ENCODE measurements around the gene ATF2.
A peak's percentile ranks its signal among the peaks of the same experiment; 100 is the strongest.

ATF2 gene

DNA sequence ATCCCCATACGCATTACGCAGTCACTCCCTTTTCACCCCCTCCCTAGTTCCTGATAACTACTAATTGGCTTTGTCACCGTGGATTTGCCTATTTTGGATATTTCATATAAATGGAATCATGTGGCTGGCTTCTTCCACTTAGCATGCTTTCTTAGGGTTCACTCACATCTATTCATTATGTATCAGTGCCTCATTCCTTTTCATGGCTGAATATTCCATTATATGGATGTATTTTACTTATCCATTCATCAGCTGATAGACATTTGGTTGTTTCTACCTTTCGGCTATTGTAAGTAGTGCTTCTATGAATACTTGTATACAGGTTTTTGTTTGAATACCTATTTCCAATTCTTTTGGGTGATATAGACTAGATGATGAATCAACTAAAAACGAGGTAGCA lies 8.6 kb upstream of the ATF2 start:
- ChIA-PET POLR2A (ENCODE audit: low non-redundant PET) (no interaction called here), CTCF (interaction anchor here (0.6 kb wide), 1 partner anchor 8 kb away, joined by 3 read pairs; no protein-coding TSS in a partner anchor)
- DNase-seq (ENCODE audit: low spot score): no peak
- TF ChIP-seq, protein P1, sequence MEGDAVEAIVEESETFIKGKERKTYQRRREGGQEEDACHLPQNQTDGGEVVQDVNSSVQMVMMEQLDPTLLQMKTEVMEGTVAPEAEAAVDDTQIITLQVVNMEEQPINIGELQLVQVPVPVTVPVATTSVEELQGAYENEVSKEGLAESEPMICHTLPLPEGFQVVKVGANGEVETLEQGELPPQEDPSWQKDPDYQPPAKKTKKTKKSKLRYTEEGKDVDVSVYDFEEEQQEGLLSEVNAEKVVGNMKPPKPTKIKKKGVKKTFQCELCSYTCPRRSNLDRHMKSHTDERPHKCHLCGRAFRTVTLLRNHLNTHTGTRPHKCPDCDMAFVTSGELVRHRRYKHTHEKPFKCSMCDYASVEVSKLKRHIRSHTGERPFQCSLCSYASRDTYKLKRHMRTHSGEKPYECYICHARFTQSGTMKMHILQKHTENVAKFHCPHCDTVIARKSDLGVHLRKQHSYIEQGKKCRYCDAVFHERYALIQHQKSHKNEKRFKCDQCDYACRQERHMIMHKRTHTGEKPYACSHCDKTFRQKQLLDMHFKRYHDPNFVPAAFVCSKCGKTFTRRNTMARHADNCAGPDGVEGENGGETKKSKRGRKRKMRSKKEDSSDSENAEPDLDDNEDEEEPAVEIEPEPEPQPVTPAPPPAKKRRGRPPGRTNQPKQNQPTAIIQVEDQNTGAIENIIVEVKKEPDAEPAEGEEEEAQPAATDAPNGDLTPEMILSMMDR (conservative IDR thresholded peaks at IDR 0.05; ENCODE audit: low read depth): no peak
- H3K27ac ChIP-seq: no peak overlapping the region

DNA sequence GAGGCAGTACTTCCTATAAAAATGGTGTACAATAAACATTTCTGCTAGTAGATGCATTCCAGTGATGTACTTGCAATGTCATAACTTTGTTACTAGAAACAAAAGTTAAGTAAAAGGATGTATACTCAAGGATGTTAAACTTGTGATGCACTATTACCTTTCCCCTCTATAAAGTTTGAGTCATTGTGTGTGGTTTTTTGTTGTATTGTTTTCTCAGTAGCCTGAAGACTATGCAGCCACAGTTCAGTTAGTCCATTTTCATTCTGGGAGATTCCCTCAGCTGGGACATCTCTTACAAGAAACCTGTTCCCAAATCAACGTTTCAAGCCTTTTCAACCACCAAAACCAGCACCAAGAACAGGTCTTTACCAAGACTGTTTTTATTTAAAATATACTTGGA lies 7.9 kb upstream of the ATF2 start:
- TF ChIP-seq, protein P1 (conservative IDR thresholded peaks at IDR 0.05; ENCODE audit: low read depth): no peak
- ChIA-PET CTCF (interaction anchor here (0.6 kb wide), 2 partner anchors 9 to 576 kb away, joined by 3 read pairs; no protein-coding TSS in a partner anchor), POLR2A (ENCODE audit: low non-redundant PET) (no interaction called here)
- DNase-seq (ENCODE audit: low spot score): no peak
- no peak overlapping the region for H3K27ac ChIP-seq

DNA sequence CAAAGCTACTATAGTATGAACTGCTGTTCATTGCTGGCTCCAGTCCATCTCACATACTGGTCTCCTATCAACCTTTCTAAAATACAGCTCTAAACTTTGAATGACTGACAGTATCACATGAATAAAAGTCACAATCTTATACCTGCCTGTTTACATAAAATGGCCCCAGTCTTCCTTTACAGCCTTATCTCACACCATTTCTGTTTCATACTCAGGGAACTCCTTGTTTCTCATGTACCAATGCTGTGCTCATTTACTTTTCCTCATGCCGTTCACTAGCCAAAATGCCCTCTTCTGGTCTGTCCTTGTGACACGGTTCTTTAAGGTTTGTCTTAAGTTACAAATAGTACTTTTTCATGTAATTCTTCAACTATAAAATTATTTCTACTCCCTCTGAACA lies 7.3 kb upstream of the ATF2 start:
- TF ChIP-seq, protein P1 (conservative IDR thresholded peaks at IDR 0.05; ENCODE audit: low read depth): no peak
- DNase-seq (ENCODE audit: low spot score): no peak
- CTCF ChIA-PET: interaction anchor here (0.6 kb wide), 1 partner anchor 576 kb away, joined by 3 read pairs; no protein-coding TSS in a partner anchor
- POLR2A ChIA-PET (ENCODE audit: low non-redundant PET): no interaction called here
- H3K27ac ChIP-seq: no peak overlapping the region

DNA sequence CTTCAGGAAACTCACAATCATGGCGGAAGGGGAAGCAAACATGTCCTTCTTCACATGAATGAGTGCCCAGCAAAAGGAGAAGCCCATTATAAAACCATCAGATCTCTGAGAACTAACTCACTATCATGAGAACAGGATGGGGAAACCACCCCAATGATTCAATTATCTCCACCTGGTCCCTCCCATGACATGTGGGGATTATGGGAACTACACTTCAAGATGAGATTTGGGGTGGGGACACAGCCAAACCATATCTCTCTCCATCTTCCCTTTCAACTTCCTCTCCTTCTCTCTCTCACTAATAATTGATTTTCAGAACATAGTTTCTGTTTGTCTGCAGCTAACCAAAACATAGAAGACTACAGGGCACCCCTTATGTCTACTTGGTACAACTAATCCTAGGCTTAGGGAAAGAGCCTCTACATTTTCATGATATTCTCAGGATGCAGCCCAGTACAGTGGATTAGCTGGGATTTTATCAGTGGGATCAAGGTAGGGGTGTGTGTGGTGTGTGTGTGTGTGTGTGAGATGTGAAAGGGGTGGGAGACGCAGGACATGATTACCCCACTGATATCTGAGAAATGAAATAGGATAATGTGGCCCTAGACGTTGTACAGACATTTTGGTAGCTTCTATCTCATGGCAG lies 2.8 kb upstream of the ATF2 start:
- DNase-seq (ENCODE audit: low spot score): no peak
- ChIA-PET CTCF (interaction anchor here (0.7 kb wide), 1 partner anchor 864 kb away, joined by 5 read pairs; no protein-coding TSS in a partner anchor), POLR2A (ENCODE audit: low non-redundant PET) (interaction anchor here (0.7 kb wide), 1 partner anchor 9 kb away, joined by 3 read pairs; no protein-coding TSS in a partner anchor)
- TF ChIP-seq, protein P1 (conservative IDR thresholded peaks at IDR 0.05; ENCODE audit: low read depth): no peak
- H3K27ac ChIP-seq: no peak overlapping the region

DNA sequence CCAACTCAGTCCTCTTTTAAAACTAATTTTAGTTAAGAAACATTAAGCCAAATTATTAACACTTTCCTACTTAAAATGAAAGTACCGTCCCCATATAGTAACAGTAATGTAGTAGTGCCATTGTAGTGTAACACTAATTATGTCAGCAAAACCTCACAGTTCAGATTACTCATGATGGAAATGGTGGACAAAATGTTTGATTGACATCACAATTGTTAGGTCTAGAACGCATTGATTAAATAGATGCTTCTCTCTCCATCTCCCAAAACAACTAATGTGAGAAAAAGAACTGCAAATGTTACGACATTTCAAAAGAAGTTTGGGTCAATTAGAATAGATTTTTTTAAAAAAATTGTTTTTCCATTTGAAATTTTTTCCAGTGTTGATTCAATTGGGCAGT lies 1.2 kb upstream of the ATF2 start:
- TF ChIP-seq, protein P1 (conservative IDR thresholded peaks at IDR 0.05; ENCODE audit: low read depth): no peak
- no peak for DNase-seq (ENCODE audit: low spot score)
- CTCF ChIA-PET: no interaction called here
- H3K27ac ChIP-seq: no peak overlapping the region
- POLR2A ChIA-PET (ENCODE audit: low non-redundant PET): no interaction called here

GRCh38 chr2:175168564-175168945 lies 552 bp upstream of the ATF2 start:
- CTCF ChIA-PET: no interaction called here
- TF ChIP-seq, protein P1 (conservative IDR thresholded peaks at IDR 0.05; ENCODE audit: low read depth): no peak
- POLR2A ChIA-PET (ENCODE audit: low non-redundant PET): no interaction called here

More at GRCh38 chr2:175168564-175168945, 552 bp upstream of the ATF2 start:
- no peak for DNase-seq (ENCODE audit: low spot score)
- peak overlapping the region; percentile 93 for H3K27ac ChIP-seq

All from RWPE1 (cell line).